PC-9 (cell line): ENCODE measurements around the gene LRRC3C.

ENCODE experiments used
- CTCF ChIP-seq: fragments of 200-600 bp; sonication (generic); conservative IDR thresholded peaks from 2 replicates; pipeline ENCODE4 v1.6.1; 2017; ENCODE audit warnings: mixed run types, antibody characterized with exemption, mild to moderate bottlenecking, moderate library complexity
- EZH2 ChIP-seq: fragments of 200-600 bp; sonication (generic); IDR thresholded peaks from 2 replicates; pipeline ENCODE4 v1.8.0; 2017; ENCODE audit warnings: antibody characterized with exemption, low read depth

GRCh38 chr17:39927101-39927928 lies at the start of gene LRRC3C, which contains the start of gene ORMDL3:
- TF ChIP-seq CTCF, result no peak
- TF ChIP-seq EZH2, result no peak
